ENCODE measurements around the gene KISS1.
"Not testable (repeated sequence)": the region's sequence is repeated elsewhere in the genome, so short reads cannot be mapped to it uniquely, and the experiment has no call there.

The KISS1 gene

DNA sequence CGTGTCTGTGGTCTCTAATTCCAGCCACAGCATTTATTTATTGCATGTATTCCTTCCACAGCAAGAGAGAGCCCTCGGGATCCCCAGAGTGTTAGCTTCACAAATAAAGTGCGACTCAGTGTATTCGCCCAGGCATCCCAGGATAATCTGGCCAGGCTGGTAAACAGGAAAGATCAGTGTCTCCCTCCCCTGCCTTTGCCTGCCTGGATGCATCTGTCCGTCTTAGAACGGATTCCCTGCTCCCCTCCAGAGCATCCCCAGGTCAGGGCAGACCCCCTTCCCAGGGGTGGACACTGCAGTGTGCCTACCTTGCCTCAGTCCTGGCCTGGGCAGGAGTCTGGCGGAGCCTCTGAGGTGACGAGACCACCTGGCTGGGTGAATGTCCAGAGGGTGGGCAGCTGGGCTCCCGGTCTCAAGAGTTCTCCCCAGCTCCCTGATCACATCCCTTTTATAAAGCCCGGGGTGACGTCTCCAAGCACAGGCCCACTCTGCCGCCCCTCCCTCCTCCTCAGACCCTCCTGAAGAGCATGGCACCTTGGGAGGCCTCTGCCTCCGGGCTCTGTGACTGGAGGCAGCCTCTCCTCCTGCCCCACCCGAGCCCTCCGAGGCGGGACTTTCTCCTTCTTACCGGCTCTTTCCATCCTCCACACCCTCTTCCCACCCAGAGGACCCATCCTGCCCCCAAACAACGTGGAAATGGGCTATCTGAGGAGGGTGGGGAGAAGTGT lies at the start of gene KISS1:
Gene KISS1, minus strand, starts transcription at position 424 of the 728 bp plus-strand sequence. CDS start 3,615 bp downstream, outside the sequence.
- DNase-seq = no peak

DNA sequence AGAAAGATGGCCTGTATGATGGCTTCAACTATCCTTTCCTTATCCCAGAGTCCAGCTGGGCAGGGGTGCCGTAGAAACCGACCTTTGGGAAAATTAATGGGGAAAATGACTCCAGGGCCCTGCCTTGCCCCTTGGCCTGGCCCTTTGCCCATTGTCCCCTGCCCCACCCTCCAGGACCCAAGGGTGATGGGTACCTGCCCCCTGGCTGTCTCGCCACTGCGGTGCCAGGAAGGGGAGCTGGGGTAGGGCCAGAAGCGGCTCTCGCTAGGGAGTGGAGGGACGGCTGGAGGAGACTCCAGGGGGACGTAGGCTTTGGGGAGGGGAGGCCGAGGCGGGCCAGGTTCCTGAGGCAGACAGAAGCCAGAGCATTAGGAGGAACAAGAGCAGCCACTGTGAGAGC lies 46.6 kb upstream of the KISS1 start:
- no peak for DNase-seq

GRCh38 chr1:204241914-204242313 lies 45.6 kb upstream of the KISS1 start:
- no peak for DNase-seq

DNA sequence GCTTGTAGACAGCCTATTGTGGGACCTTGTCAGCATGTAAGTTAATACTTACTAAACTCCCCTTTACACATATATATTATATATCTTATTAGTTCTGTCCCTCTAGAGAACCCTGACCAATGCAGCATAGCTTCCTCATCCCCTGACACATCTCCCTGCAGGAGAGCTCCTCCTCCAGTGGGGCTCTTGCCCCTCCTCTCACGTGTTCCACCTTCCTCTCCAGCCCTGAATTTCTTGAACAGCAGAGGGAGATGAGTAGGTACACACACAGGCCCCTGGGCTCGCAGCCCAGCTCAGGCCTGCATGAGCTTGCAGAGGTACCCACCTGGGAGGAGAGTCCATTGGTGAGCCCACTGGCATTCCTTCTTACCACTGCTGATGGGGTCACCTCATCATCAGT lies 44.8 kb upstream of the KISS1 start:
- DNase-seq = no peak

- DNase-seq = no peak
Measured at GRCh38 chr1:204240233-204240632, 43.9 kb upstream of the KISS1 start.

GRCh38 chr1:204239401-204239800 lies 43.1 kb upstream of the KISS1 start:
- DNase-seq = not testable (repeated sequence)

GRCh38 chr1:204238520-204238919 lies 42.2 kb upstream of the KISS1 start:
- DNase-seq = not testable (repeated sequence)

GRCh38 chr1:204237515-204237914 lies 41.2 kb upstream of the KISS1 start:
- DNase-seq = not testable (repeated sequence)

- DNase-seq = no peak
Measured at GRCh38 chr1:204232526-204232925, 36.2 kb upstream of the KISS1 start.

DNA sequence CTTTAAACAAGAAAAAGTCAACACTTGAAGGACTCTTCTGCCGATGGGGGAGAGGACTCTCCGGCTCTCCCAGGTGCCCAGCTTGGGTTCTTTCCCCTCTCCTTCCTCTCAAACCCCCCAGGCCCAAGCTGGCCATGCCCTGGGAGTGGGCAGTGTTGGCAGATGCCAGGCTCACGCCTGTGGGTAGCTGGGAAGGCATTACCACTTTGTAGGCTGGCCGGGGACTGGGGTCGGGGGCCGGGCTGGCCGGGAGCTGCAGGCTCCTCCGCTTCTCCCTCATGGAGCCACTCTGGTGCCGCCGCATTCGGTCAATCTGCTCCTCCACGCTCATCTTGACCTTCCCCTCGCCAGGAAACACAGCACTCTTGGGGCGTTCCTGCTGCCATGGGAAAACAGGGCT lies 33.9 kb upstream of the KISS1 start:
- DNase-seq = no peak

GRCh38 chr1:204228896-204229295 lies 32.6 kb upstream of the KISS1 start:
- DNase-seq = no peak

GRCh38 chr1:204227996-204228785 lies 31.9 kb upstream of the KISS1 start:
- no peak for DNase-seq

- DNase-seq = no peak
Measured at GRCh38 chr1:204227351-204227750, 31.1 kb upstream of the KISS1 start.

DNA sequence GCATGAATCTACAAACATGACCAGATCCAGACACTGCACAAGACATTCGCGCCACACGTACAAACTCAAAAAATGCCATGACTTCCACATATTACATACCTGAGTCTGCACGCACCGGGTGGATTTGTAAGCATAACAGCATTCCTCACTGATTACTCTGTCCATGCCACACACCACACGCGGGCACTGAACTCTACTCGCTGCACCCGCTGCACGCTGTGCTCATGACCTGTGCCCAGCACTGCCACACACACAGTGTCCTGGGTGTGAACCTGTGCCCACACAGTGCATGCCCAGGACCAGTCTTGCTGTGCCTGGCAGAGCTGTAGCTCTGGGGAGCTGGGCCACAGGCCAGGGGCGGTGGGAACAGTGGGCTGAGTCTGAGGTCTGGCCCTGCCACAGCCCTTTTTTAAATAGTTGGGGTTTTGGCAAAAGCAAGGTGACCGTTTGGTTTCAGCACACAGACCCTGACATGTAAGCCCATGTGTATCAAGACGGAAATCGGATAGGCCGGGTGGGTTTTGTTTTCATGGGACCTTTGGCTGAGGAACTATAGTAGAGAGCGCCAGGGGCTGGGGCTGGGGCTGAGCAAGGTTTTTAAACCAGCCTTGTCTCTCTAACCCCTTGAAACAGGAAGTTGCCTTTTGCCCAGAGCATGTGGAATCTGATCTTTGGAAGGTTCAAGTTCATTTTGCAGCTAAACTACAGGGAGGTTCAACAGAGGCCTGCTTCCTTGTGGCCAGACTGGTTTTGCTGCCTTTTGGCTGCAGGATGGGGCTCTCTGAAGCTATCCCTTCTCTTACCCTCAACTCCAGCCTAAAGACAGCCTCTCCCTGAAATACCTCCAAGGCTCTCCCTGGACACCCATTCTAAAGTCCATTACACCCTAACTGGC lies 29.8 kb upstream of the KISS1 start:
- no peak for DNase-seq

DNA sequence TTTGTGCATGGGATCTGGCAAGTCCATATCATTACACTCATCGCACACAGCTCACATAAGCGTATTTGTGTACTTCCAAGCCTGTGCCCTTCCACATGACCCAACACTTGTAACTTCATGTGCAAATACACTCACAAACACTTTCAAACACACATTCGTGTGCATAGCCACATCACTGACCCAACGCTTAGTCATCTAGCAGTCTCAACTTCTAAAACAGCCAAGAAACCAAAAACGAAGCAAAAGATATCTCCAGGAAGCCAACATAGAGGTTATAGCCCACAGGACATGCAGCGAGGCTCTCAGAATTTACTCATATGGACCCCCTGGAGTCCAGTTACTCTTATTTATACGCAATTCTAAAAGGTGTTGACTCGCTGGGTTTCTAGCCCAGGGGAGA lies 28.4 kb upstream of the KISS1 start:
- no peak for DNase-seq

- no peak for DNase-seq
Measured at GRCh38 chr1:204223129-204223860, 27.0 kb upstream of the KISS1 start.

DNA sequence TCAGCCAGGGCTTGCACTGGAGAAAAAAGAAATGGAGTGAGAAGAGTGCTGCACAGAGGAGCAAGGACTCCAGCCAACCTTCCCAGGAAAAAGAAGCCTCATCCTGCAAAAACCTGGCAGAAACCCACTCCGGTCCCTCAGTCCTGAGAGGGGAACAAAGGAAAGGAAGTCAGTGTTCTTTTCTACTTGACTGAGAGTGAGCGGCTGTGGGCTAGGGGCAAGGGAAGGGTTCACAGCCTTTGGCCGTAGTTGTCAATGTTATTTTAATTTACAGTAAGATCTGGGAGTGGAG lies 26.4 kb upstream of the KISS1 start:
- DNase-seq = no peak

DNA sequence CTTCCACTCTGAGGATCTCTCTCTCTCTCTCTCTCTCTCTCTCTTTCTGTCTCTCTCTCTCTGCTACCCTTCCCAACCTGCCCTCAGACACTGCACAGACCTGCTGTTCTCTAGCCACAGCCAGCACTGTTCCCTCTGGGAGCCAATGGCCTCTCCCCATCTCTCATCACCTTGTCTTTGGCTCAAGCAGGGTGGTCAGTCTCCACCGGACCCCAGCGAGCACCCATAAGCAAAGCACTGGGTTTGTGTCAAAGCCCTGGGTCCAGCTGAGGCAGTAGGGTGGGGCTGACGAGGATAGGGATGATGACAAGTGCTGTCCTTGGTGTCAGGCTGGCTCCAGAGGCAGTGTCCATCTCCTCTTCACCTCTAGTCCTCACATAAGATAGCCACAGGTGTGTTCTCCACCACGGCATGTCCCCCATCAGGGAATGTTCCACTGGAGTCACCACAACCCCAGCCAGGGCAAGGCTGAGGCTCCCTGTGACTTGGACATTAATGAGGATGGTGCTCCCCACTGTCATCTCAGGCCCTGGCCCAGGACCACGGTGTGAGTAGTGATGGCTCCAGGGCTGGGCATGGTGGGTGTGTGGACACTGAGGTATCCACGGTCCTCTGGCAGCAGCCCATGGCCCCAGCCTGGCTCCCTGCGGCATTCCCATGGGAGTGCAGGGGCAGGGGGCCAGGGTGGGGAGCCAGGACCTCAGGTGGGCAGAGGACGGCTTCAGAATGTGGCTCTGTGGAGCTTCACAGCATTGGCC lies 25.9 kb upstream of the KISS1 start:
- DNase-seq = no peak

DNA sequence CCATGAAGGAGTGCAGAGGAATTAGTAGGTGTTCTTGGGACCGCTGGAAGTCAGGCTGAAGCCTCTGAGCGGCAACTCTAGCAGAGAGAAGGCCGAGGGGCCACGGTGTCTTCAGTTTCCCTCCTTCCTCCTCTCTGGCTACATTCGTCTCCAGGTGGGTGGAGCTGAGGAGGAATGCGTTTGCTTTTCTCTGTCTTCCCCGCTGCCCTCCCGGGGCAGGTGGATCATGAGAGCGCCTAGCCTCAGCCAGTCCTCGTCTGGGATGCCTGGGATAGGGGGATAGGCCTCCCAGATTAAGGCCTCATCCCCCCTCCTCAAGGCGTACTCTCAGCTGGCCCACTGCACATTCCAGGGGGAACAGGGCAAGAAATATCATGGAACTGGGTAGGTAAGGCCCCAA lies 25.0 kb upstream of the KISS1 start:
- DNase-seq = no peak

DNA sequence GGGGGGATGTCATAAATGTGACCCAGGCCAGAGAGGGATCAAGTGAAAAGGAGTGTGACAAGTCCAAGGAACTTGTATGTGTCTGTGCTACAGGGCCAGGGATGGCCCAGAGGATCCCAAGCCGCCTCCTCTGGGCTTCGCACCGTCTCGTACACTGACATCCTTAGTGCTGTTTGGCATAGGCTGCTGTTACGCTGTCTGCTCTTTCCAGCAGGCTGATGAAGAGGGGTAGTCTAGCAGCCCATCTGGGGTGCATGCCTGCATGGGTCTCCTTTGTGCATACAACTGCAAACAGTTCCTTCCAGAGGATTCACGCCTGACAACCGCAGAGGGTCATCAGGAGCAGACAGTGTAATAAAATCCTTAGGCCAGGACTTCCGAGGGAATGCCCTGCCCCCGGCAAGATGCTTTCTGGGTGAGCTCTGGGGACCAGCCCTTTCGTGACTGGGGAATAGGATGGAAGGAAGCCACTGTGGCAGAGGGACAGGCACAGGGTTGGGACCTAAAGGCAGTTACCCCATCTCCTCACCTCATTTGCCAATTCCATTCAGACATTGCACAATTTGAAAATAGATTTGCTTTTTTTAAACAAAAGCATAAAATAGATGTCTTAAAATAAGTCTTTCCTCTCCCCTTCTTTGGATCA lies 23.8 kb upstream of the KISS1 start:
- no peak for DNase-seq

GRCh38 chr1:204218552-204218951 lies 22.3 kb upstream of the KISS1 start:
- DNase-seq = no peak

- DNase-seq = no peak
Measured at GRCh38 chr1:204217648-204218000, 21.3 kb upstream of the KISS1 start.

All from CD4-positive, alpha-beta T cell treated with Interleukin-4 for 4 hours (primary cell).